ENCODE results near the gene KLK2. TPM values are rescaled to one million over a fixed set of nuclear protein-coding genes. Genes with fewer than 3 reads are reported as not detected.

The KLK2 gene
- total RNA-seq, 1 experiment from 2014 or later, result not detected

DNA sequence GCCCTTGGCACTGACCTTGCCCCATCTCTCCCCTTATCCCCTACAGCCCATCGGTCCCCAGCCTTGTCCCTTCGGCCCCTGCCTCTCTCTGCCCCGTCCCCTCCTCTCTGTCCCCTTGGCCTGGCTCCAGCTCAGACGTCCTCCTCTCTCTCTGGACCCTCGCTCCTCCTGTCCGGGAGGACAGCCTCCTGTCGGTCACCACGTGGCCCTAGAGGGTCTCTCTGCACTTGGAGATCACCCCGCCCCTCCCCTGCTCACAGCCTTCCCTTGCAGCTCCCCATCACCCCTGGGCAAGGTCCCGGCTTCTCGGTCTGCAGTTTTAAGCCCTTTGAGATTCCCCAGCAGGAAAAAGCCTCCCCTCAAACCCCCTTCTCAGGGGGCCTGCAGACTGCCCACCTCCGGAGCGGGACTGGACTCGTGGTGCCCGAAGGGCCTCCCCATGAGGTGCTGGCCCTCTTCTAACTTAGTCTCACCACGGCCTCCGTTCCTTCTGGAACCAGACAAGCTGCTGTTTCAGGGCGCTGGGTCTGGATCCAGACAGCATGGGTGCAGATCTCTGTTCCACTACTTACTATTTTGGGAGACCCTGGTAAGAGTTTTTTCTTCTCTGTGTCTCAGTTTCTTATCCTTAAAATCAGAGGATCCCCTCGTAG lies 36.6 kb upstream of the KLK2 start:
- ChIA-PET CTCF (no interaction called here), RAD21 (ENCODE audit: low non-redundant PET in 1 of 2, low total read pairs in 2 of 2, uncharacterized antibody in 2 of 2, unreplicated experiment in 2 of 2) (no interaction called here), POLR2A (interaction anchor here (0.7 kb wide), 1 partner anchor 13 kb away, joined by 3 read pairs; the partner anchor contains the start of gene KLK1)
- Histone ChIP-seq H3K27me3 (ENCODE audit: insufficient read depth, low read length) (no peaks in the 10 kb centered on the region), H3K27ac (ENCODE audit: low read depth, low read length) (peak overlapping the region; percentile 42; the same call in 1 of the 2 replicates), H3K4me3 (replicated peaks in 1 of 2; ENCODE audit: low read depth in 1 of 2, low read length in 2 of 2) (peak overlapping the region; percentile 55 to 60), H3K79me2 (ENCODE audit: insufficient read depth, low read length) (no peaks in the 10 kb centered on the region), H3K4me1 (ENCODE audit: control insufficient read depth in 1 of 2, insufficient read depth in 2 of 2, low read length in 2 of 2) (peaks cover 15 to 29% of the 10 kb centered on the region in 2 experiments), H3K36me3 (ENCODE audit: control insufficient read depth in 1 of 2, insufficient read depth in 2 of 2, low read length in 2 of 2) (no peaks in the 10 kb centered on the region), H2AFZ (ENCODE audit: low read depth, low read length, poor library complexity, severe bottlenecking) (no peak overlapping the region), H3K9ac (ENCODE audit: low read length) (peak overlapping the region; percentile 68), H3K9me3 (ENCODE audit: control insufficient read depth in 1 of 2, insufficient read depth in 1 of 2, low read depth in 1 of 2, low read length in 2 of 2) (no peaks in the 10 kb centered on the region), H3K4me2 (ENCODE audit: low read length) (peak overlapping the region; percentile 66), H3K9me2 (ENCODE audit: insufficient read depth) (no peaks in the 10 kb centered on the region), H4K20me1 (ENCODE audit: insufficient read depth) (no peaks in the 10 kb centered on the region)
- intact Hi-C loops (cut with micrococcal nuclease), result loop anchor here (2.0 kb wide), 1 partner anchor 32 kb away; no protein-coding TSS in a partner anchor
- TF ChIP-seq MAX (IDR thresholded peaks at IDR 0.05), result no peak
- TF ChIP-seq, protein P1, sequence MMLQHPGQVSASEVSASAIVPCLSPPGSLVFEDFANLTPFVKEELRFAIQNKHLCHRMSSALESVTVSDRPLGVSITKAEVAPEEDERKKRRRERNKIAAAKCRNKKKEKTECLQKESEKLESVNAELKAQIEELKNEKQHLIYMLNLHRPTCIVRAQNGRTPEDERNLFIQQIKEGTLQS (IDR thresholded peaks at IDR 0.05), result no peak
- no peak for TF ChIP-seq CBX3 (IDR thresholded peaks at IDR 0.05; ENCODE audit: low read depth)
- TF ChIP-seq ZFX (IDR thresholded peaks at IDR 0.05), result no peak
- no peak for TF ChIP-seq YY1 (IDR thresholded peaks at IDR 0.05; ENCODE audit: extremely low read depth, insufficient replicate concordance, low read depth, low read length)
- no peak for TF ChIP-seq FOSL1 (IDR thresholded peaks at IDR 0.05; ENCODE audit: low read depth)
- no peak for TF ChIP-seq ELF1 (IDR thresholded peaks at IDR 0.05; ENCODE audit: borderline replicate concordance, low read depth)
- TF ChIP-seq SRF (IDR thresholded peaks at IDR 0.05; ENCODE audit: low read depth), result no peak
- TF ChIP-seq, protein P2, sequence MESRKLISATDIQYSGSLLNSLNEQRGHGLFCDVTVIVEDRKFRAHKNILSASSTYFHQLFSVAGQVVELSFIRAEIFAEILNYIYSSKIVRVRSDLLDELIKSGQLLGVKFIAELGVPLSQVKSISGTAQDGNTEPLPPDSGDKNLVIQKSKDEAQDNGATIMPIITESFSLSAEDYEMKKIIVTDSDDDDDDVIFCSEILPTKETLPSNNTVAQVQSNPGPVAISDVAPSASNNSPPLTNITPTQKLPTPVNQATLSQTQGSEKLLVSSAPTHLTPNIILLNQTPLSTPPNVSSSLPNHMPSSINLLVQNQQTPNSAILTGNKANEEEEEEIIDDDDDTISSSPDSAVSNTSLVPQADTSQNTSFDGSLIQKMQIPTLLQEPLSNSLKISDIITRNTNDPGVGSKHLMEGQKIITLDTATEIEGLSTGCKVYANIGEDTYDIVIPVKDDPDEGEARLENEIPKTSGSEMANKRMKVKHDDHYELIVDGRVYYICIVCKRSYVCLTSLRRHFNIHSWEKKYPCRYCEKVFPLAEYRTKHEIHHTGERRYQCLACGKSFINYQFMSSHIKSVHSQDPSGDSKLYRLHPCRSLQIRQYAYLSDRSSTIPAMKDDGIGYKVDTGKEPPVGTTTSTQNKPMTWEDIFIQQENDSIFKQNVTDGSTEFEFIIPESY (IDR thresholded peaks at IDR 0.05; ENCODE audit: extremely low read depth, insufficient replicate concordance, low read length), result no peak
- TF ChIP-seq CEBPB (IDR thresholded peaks at IDR 0.05; ENCODE audit: low read depth), result no peak
- no peak for TF ChIP-seq EZH2phosphoT487 (IDR thresholded peaks at IDR 0.05; ENCODE audit: borderline replicate concordance)
- no peak for TF ChIP-seq EGR1 (IDR thresholded peaks at IDR 0.05; ENCODE audit: low read depth)
- no peak for TF ChIP-seq JUND (IDR thresholded peaks at IDR 0.05)
- TF ChIP-seq TCF7L2 (IDR thresholded peaks at IDR 0.05; ENCODE audit: borderline replicate concordance, extremely low read depth, insufficient read depth, insufficient read length), result no peak
- TF ChIP-seq, protein P3, sequence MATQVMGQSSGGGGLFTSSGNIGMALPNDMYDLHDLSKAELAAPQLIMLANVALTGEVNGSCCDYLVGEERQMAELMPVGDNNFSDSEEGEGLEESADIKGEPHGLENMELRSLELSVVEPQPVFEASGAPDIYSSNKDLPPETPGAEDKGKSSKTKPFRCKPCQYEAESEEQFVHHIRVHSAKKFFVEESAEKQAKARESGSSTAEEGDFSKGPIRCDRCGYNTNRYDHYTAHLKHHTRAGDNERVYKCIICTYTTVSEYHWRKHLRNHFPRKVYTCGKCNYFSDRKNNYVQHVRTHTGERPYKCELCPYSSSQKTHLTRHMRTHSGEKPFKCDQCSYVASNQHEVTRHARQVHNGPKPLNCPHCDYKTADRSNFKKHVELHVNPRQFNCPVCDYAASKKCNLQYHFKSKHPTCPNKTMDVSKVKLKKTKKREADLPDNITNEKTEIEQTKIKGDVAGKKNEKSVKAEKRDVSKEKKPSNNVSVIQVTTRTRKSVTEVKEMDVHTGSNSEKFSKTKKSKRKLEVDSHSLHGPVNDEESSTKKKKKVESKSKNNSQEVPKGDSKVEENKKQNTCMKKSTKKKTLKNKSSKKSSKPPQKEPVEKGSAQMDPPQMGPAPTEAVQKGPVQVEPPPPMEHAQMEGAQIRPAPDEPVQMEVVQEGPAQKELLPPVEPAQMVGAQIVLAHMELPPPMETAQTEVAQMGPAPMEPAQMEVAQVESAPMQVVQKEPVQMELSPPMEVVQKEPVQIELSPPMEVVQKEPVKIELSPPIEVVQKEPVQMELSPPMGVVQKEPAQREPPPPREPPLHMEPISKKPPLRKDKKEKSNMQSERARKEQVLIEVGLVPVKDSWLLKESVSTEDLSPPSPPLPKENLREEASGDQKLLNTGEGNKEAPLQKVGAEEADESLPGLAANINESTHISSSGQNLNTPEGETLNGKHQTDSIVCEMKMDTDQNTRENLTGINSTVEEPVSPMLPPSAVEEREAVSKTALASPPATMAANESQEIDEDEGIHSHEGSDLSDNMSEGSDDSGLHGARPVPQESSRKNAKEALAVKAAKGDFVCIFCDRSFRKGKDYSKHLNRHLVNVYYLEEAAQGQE (IDR thresholded peaks at IDR 0.05; ENCODE audit: low read depth), result no peak
- TF ChIP-seq POLR2AphosphoS5 (IDR thresholded peaks at IDR 0.05; ENCODE audit: low read depth, low read length), result no peak
- TF ChIP-seq RAD21 (IDR thresholded peaks at IDR 0.05; ENCODE audit: low read depth), result no peak
- no peak for TF ChIP-seq EZH2 (IDR thresholded peaks at IDR 0.05)
- ATAC-seq, result no peak
- no peak for DNase-seq (ENCODE audit: low read depth, low spot score)
- no TSS peak for BruUV-seq (replicated peaks)

All from HCT116 (cell line).